Neural progenitor cell (in vitro differentiated cells): ENCODE data around the gene CDK4. TPM values are rescaled to one million over a fixed set of nuclear protein-coding genes. Genes with fewer than 3 reads are reported as not detected.
"Not testable (repeated sequence)": the region's sequence is repeated elsewhere in the genome, so short reads cannot be mapped to it uniquely, and the experiment has no call there.

Experiments
- DNase-seq: peaks from one replicate; pipeline ENCODE4 v3.0.0-alpha.2; 2016; ENCODE audit warnings: low spot score
- H2AFZ ChIP-seq: fragments of 200-600 bp; sonication (generic); replicated peaks from 2 replicates; pipeline ENCODE4 v1.6.1; 2016; ENCODE audit warnings: antibody characterized with exemption
- H3F3A ChIP-seq: fragments of 200-600 bp; sonication (generic); 2 replicates; pipeline ENCODE4 v1.6.1; 2016; ENCODE audit warnings: antibody characterized with exemption, low read depth
- H3K27ac ChIP-seq: fragments of 200-600 bp; sonication (generic); 2 replicates; pipeline ENCODE4 v1.5.1; 2016; ENCODE audit warnings: mild to moderate bottlenecking
- H3K27me3 ChIP-seq: fragments of 200-600 bp; sonication (generic); 2 replicates; pipeline ENCODE4 v1.6.1; 2016; ENCODE audit warnings: mild to moderate bottlenecking, moderate library complexity
- H3K36me3 ChIP-seq: fragments of 200-600 bp; sonication (generic); 2 replicates; pipeline ENCODE4 v1.5.1; 2016
- H3K4me1 ChIP-seq: fragments of 200-600 bp; sonication (generic); 2 replicates; pipeline ENCODE4 v1.6.1; 2016; ENCODE audit warnings: mixed run types
- H3K4me2 ChIP-seq: fragments of 200-600 bp; sonication (generic); 2 replicates; pipeline ENCODE4 v1.6.1; 2016
- H3K4me3 ChIP-seq: fragments of 200-600 bp; sonication (generic); 2 replicates; pipeline ENCODE4 v1.5.1; 2016
- H3K79me2 ChIP-seq: fragments of 200-600 bp; sonication (generic); 2 replicates; pipeline ENCODE4 v1.6.1; 2016; ENCODE audit warnings: low read depth
- H3K9ac ChIP-seq: fragments of 200-600 bp; sonication (generic); 2 replicates; pipeline ENCODE4 v1.6.1; 2016
- H3K9me3 ChIP-seq: fragments of 200-600 bp; sonication (generic); 2 replicates; pipeline ENCODE4 v1.5.1; 2016; ENCODE audit warnings: low read depth
- H4K20me1 ChIP-seq: fragments of 200-600 bp; sonication (generic); 2 replicates; pipeline ENCODE4 v1.6.1; 2016; ENCODE audit warnings: low read depth
- H3K27ac Mint-ChIP-seq: 3 replicates; pipeline ENCODE4 v1.8.0; 2021; ENCODE audit warnings: mixed read lengths
- H3K27me3 Mint-ChIP-seq: 2 replicates; pipeline ENCODE4 v1.8.0; 2022; ENCODE audit warnings: low read depth, mild to moderate bottlenecking, inconsistent platforms, moderate library complexity, mixed read lengths; ENCODE audit not compliant: insufficient read depth
- H3K36me3 Mint-ChIP-seq: 3 replicates; pipeline ENCODE4 v1.8.0; 2021; ENCODE audit warnings: mixed read lengths
- H3K4me1 Mint-ChIP-seq: 3 replicates; pipeline ENCODE4 v1.8.0; 2021; ENCODE audit warnings: mixed read lengths
- H3K4me3 Mint-ChIP-seq: 3 replicates; pipeline ENCODE4 v1.8.0; 2021; ENCODE audit warnings: mild to moderate bottlenecking, moderate library complexity, mixed read lengths
- H3K9me3 Mint-ChIP-seq: 3 replicates; pipeline ENCODE4 v1.8.0; 2020; ENCODE audit warnings: mixed read lengths
- EZH2 ChIP-seq: fragments of 200-600 bp; sonication (generic); IDR thresholded peaks from 2 replicates; pipeline ENCODE4 v1.6.1; 2017; ENCODE audit warnings: antibody characterized with exemption, mild to moderate bottlenecking, moderate library complexity
- EZH2phosphoT487 ChIP-seq: fragments of 200-600 bp; sonication (generic); IDR thresholded peaks from 2 replicates; pipeline ENCODE4 v1.6.1; 2017; ENCODE audit warnings: antibody characterized with exemption
- total RNA-seq: library from RNA; depleted of rRNA; stranded (reverse); fragments of >200 nt; gene quantifications from 2 replicates; pipeline ENCODE4 v1.2.3, GENCODE V29; 2015; ENCODE audit warnings: low replicate concordance
- TF ChIP-seq, protein P1 (sequence below): fragments of 200-600 bp; sonication (generic); IDR thresholded peaks from 2 replicates; pipeline ENCODE4 v1.5.1; 2017; ENCODE audit warnings: antibody characterized with exemption, mild to moderate bottlenecking

CDK4 gene
- total RNA-seq, 1 donor from 2014 or later = 169 TPM

GRCh38 chr12:57717131-57717530 lies 35.0 kb downstream of the CDK4 start:
- Mint-ChIP-seq H3K4me3 (no peak overlapping the region), H3K27me3 (peaks cover 2% of the 10 kb centered on the region), H3K9me3 (no peaks in the 10 kb centered on the region), H3K4me1 (no peaks in the 10 kb centered on the region), H3K27ac (no peak overlapping the region), H3K36me3 (peaks cover 9% of the 10 kb centered on the region)
- Histone ChIP-seq H3K9me3 (no peaks in the 10 kb centered on the region), H3K36me3 (no peaks in the 10 kb centered on the region), H3K27ac (no peak overlapping the region), H3K4me3 (no peak overlapping the region), H3K4me2 (no peak overlapping the region), H3K4me1 (no peaks in the 10 kb centered on the region), H3K79me2 (no peaks in the 10 kb centered on the region), H3F3A (peaks cover 6% of the 10 kb centered on the region), H2AFZ (no peak overlapping the region), H3K27me3 (no peaks in the 10 kb centered on the region), H4K20me1 (no peaks in the 10 kb centered on the region), H3K9ac (no peak overlapping the region)
- no peak for DNase-seq
- no peak for TF ChIP-seq EZH2
- TF ChIP-seq, protein P1, sequence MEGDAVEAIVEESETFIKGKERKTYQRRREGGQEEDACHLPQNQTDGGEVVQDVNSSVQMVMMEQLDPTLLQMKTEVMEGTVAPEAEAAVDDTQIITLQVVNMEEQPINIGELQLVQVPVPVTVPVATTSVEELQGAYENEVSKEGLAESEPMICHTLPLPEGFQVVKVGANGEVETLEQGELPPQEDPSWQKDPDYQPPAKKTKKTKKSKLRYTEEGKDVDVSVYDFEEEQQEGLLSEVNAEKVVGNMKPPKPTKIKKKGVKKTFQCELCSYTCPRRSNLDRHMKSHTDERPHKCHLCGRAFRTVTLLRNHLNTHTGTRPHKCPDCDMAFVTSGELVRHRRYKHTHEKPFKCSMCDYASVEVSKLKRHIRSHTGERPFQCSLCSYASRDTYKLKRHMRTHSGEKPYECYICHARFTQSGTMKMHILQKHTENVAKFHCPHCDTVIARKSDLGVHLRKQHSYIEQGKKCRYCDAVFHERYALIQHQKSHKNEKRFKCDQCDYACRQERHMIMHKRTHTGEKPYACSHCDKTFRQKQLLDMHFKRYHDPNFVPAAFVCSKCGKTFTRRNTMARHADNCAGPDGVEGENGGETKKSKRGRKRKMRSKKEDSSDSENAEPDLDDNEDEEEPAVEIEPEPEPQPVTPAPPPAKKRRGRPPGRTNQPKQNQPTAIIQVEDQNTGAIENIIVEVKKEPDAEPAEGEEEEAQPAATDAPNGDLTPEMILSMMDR = no peak
- no peak for TF ChIP-seq EZH2phosphoT487

DNA sequence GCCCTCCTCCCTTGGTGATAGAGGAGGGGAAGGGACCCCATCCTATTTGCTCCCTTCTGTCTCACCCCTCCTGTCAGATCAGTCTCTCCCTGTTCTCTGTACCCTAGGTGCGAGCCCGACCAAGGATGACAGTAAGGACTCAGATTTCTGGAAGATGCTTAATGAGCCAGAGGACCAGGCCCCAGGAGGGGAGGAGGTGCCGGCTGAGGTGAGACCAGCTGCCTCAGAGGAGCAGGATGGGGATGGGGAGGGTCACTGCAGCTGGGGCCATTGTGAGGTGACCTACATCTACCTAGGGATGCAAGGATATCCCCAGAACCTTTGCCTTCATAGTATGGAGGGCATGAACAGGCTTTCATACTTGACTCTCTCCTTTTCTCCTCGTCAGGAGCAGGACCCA lies 35.8 kb downstream of the CDK4 start:
- TF ChIP-seq EZH2 = no peak
- TF ChIP-seq EZH2phosphoT487 = no peak
- TF ChIP-seq, protein P1 = no peak
- no peaks in the 10 kb centered on the region for H3K4me1 ChIP-seq

DNA sequence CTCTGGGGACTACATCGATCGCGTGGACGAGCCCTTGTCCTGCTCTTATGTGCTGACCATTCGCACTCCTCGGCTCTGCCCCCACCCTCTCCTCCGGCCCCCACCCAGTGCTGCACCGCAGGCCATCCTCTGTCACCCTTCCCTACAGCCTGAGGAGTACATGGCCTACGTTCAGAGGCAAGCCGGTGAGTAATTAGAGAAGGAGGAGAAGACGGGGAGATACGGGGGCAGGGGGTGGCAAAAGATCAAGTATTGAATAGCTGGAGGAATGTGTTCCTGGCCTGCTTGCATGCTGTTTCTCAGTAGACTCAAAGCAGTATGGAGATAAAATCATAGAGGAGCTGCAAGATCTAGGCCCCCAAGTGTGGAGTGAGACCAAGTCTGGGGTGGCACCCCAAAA lies 36.3 kb downstream of the CDK4 start:
- Mint-ChIP-seq H3K27ac (no peak overlapping the region), H3K4me3 (no peak overlapping the region), H3K36me3 (peaks cover 16% of the 10 kb centered on the region), H3K4me1 (no peaks in the 10 kb centered on the region), H3K9me3 (no peaks in the 10 kb centered on the region), H3K27me3 (peaks cover 2% of the 10 kb centered on the region)
- H3K79me2 ChIP-seq = no peaks in the 10 kb centered on the region
- H3K36me3 ChIP-seq = no peaks in the 10 kb centered on the region
- H3K27me3 ChIP-seq = no peaks in the 10 kb centered on the region
- no peak overlapping the region for H2AFZ ChIP-seq
- DNase-seq = no peak
- H3F3A ChIP-seq = peaks cover 6% of the 10 kb centered on the region
- H3K9ac ChIP-seq = no peak overlapping the region
- no peaks in the 10 kb centered on the region for H4K20me1 ChIP-seq
- H3K4me3 ChIP-seq = no peak overlapping the region
- no peak overlapping the region for H3K4me2 ChIP-seq
- H3K9me3 ChIP-seq = no peaks in the 10 kb centered on the region
- no peak for TF ChIP-seq EZH2
- TF ChIP-seq EZH2phosphoT487 = no peak
- TF ChIP-seq, protein P1 = no peak
- H3K4me1 ChIP-seq = no peaks in the 10 kb centered on the region
- no peak overlapping the region for H3K27ac ChIP-seq

More for the DNA sequence above, 35.8 kb downstream of the CDK4 start:
- Histone ChIP-seq H3K27me3 (no peaks in the 10 kb centered on the region), H2AFZ (no peak overlapping the region), H3K27ac (no peak overlapping the region), H4K20me1 (no peaks in the 10 kb centered on the region), H3K9ac (no peak overlapping the region), H3K4me3 (no peak overlapping the region), H3F3A (peaks cover 6% of the 10 kb centered on the region), H3K36me3 (no peaks in the 10 kb centered on the region), H3K4me2 (no peak overlapping the region), H3K9me3 (no peaks in the 10 kb centered on the region), H3K79me2 (no peaks in the 10 kb centered on the region)
- DNase-seq = no peak
- no peak overlapping the region for H3K27ac Mint-ChIP-seq
- peaks cover 16% of the 10 kb centered on the region for H3K36me3 Mint-ChIP-seq
- H3K4me1 Mint-ChIP-seq = no peaks in the 10 kb centered on the region
- H3K27me3 Mint-ChIP-seq = peaks cover 2% of the 10 kb centered on the region
- no peaks in the 10 kb centered on the region for H3K9me3 Mint-ChIP-seq
- no peak overlapping the region for H3K4me3 Mint-ChIP-seq

DNA sequence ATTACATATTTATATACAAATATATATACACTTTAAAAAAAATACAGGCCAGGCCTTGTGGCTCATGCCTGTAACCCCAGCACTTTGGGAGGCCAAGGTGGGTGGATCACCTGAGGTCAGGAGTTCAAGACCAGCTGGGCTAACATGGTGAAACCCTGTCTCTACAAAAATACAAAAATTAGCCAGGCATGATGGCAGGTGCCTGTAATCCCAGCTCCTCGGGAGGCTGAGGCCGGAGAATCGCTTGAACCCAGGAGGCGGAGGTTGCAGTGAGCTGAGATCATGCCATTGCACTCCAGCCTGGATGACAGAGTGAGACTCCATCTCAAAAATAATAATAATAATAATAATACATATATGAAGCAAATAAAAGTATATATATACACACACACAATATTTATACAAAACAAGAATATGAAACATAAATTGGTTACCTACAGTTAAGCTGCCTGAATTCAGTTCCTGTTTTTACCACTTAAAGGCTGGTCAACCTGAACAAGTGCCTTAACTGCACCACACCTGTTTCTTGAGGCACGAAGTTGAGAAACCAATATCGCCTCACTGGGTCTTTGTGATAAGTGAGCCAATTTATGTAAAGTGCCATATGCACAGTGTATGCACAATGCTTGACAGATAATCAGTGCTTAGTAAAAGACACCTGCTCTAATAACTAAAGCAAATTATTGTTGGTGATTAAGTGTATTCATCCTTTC lies 36.9 kb downstream of the CDK4 start:
- H3K36me3 ChIP-seq = not testable (repeated sequence)

More for the DNA sequence above, 36.9 kb downstream of the CDK4 start:
- not testable (repeated sequence) for DNase-seq, H3K4me2 ChIP-seq, H2AFZ ChIP-seq, H3K9ac ChIP-seq, H3K27ac Mint-ChIP-seq, H3K27me3 Mint-ChIP-seq, H3K9me3 Mint-ChIP-seq, H3F3A ChIP-seq, H4K20me1 ChIP-seq, H3K4me3 Mint-ChIP-seq, H3K9me3 ChIP-seq, H3K27ac ChIP-seq, H3K4me3 ChIP-seq, H3K27me3 ChIP-seq, H3K79me2 ChIP-seq, H3K4me1 Mint-ChIP-seq, H3K4me1 ChIP-seq
- peaks cover 16% of the 10 kb centered on the region for H3K36me3 Mint-ChIP-seq
